HG03095 (cell line): ENCODE measurements around the gene TMEM116.
"Not testable (repeated sequence)": the region's sequence is repeated elsewhere in the genome, so short reads cannot be mapped to it uniquely, and the experiment has no call there.

Experiments
- ATAC-seq: cut with Tn5 transposase; IDR thresholded peaks from one replicate; pipeline ENCODE4 v1.9.1; 2021; ENCODE audit warnings: moderate library complexity; ENCODE audit not compliant: unreplicated experiment

The TMEM116 gene

GRCh38 chr12:112010415-112011344 lies 2.3 kb downstream of the TMEM116 start:
- no peak for ATAC-seq

DNA sequence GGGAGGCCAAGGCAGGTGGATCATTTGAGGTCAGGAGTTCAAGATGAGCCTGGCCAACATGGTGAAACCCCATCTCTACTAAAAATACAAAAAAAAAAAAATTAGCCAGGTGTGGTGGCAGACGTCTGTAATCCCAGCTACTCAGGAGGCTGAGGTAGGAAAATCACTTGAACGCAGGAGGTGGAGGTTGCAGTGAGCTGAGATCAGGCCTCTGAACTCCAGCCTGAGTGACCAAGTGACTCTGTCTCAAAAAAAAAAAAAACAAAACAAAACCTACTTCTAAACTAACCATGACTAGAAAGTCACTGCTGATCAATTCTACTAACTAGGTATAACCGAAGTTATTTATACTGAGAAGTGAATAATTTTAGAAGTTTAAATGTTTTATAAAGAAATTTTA lies 3.4 kb downstream of the TMEM116 start:
- not testable (repeated sequence) for ATAC-seq

DNA sequence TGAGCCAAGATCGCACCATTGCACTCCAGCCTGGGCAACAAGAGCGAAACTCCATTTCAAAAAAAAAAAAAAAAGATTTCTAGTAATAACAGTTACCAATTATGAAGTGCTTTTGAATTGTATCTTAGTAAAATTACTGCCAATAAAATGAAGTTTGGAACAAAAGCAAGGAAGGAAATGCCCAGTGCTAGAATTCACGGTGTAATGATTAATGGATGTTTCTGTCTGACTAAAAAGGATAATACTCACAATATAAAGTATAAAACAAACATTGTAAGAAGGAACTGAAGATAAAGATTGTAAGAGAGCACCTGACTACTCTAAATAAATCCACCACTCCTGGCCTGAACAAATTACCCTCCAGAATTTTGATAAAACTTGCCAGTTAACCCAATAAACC lies 4.0 kb downstream of the TMEM116 start:
- ATAC-seq = no peak

- ATAC-seq = no peak
These were observed 5.0 kb downstream of the TMEM116 start for GRCh38 chr12:112007945-112008344.

- no peak for ATAC-seq
These were observed 7.3 kb downstream of the TMEM116 start for GRCh38 chr12:112005419-112006395.

- ATAC-seq = no peak
These were observed 8.9 kb downstream of the TMEM116 start for GRCh38 chr12:112004041-112004440.

DNA sequence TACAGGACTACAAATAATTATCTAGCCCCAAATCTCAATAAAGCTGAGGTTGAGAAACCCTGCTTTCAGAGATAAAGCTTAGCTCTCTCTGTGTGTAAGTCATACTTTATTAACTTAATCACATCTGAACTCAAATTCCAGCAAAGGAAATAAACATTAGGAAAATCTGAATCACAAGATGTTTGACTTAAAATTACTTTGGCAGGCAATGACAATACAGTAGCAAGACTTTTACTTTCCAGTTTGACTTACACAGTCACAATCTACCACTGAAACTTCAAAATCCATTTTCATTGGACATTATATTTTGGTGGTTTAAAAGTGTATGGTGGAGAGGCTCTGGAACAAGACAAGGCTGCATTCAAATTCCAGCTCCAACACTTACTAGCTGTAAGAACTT lies 11.4 kb downstream of the TMEM116 start:
- ATAC-seq = no peak

- no peak for ATAC-seq
These were observed 12.1 kb downstream of the TMEM116 start for GRCh38 chr12:112000820-112001219.

DNA sequence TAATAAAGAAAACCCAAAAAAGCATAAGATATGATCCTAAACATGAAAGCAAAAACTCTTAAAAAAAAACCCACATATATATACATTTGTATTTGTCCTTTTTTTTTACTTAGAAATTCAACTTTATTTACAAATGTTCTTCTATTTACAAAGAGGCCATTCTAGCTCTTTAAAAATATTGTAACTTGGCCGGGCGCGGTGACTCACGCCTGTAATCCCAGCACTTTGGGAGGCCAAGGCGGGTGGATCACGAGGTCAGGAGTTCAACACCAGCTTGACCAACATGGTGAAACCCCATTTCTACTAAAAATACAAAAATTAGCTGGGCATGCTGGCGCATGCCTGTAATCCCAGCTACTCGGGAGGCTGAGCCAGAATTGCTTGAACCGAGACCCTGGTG lies 13.8 kb downstream of the TMEM116 start:
- not testable (repeated sequence) for ATAC-seq

DNA sequence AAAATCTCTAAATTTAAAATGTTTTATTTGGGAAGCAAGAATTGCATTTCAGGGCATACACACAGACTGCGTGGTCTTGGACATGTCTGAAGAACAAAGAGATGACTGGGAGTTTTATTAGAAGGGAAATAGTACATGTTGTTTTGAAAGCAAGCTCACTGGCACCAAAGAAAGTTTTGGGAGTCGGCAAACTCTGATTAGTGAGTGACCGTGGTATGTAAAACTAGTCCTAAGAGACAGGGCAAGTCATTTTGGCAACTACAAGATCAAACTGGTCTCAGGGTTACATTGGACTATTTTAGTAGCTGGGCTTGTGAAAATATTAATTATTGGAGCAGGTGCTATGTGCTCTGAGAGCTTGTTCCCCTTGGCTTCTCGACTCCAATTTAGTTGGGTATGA lies 14.9 kb downstream of the TMEM116 start:
- ATAC-seq = no peak

DNA sequence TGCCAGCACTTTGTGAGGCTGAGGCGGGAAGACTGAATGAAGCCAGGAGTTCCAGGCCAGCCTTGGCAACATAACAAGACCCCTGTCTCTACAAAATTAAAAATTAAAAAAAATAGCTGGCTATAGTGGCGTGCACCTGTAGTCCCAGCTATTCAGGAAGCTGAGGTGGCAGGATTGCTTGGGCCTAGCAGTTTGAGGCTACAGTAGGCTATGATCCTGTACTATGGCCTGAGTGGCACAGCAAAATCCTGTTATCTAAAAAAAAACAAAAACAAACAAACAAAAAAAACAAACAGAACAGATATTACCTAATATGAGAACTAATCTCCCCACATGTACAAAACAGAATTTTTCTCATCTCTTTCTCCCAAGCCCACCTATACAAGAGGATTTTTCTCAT lies 15.7 kb downstream of the TMEM116 start:
- ATAC-seq = no peak

GRCh38 chr12:111995782-111996480 lies 17.0 kb downstream of the TMEM116 start:
- no peak for ATAC-seq

DNA sequence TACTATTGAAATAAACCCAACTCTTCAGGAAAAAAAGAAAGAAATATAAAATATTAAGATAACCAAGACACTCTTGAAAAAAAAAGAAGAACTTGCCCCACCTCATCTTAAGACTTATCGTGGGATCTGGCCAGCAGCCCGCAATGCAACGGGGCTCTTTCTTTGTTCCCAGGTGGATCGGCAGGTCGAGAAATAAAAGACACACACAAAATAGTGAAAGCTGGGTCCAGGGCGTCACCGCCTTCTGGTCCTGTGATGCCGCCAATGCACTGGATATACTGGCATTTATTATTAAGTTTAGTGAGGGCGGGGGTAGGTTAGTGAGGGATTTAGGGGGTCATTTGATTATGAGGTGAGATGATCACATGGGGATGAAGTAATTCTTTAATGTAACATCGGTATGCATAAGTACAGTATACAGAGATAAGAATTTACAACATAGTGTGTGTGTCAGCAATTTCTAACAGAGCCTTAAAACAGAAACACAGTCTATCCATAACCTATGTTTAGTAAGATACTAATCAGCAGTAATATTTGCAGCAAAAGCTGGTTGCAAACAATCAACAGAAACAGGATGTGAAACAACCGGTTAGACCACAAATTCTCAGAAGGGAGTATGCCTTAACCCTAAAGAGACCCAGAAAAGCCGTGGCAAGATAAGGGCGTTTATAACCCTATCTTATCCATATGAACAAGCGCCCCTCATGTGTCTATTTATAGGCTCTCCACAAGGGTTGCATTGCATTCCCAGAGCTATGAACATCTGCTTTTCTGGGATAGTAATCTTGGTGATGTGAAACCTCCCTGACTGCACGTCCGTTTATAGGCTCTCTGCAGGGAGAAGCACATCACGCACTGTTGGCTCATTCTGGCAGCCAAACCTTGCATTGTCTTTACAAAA lies 18.5 kb downstream of the TMEM116 start:
- not testable (repeated sequence) for ATAC-seq

- ATAC-seq = no peak
These were observed 19.4 kb downstream of the TMEM116 start for GRCh38 chr12:111993292-111994150.

GRCh38 chr12:111992464-111992863 lies 20.5 kb downstream of the TMEM116 start:
- ATAC-seq = no peak

DNA sequence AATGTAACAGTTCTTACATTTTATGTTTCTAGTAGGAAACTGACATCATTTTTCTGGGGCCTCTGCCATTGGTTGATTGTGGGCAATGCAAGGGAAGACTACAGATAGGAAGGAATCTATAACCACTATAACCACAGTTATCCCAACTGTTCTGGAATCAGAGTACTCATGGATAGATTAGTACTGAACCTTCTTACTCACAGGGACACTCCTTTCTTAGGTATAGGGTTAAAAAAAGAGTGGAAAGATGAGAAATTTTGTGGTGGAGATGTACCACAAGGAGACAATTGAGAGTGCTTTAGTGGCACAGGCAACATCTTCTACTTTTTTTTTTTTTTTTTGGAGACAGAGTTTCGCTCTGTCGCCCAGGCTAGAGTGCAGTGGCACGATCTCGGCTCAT lies 21.0 kb downstream of the TMEM116 start:
- ATAC-seq = no peak

DNA sequence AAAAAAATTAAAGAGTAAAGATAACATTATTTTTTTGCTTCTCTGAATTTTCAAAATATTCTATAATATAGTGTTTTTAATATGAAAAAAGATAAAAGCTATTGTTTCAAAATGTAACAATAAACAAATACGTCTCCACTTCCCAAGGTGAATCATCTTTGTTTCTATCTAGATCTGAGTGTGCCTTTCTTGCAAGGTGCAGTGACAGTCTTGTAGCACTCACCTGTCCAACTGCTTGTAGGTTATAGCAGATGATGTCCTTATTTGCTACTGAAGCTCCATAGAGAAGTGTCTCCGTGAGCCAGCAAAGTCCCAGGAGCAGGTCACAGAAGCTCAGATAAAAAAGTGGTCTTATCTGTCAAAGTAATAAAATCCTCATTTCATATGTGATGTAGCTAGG lies 21.4 kb downstream of the TMEM116 start:
- ATAC-seq = no peak

GRCh38 chr12:111984820-111985219 lies 28.1 kb downstream of the TMEM116 start:
- no peak for ATAC-seq

DNA sequence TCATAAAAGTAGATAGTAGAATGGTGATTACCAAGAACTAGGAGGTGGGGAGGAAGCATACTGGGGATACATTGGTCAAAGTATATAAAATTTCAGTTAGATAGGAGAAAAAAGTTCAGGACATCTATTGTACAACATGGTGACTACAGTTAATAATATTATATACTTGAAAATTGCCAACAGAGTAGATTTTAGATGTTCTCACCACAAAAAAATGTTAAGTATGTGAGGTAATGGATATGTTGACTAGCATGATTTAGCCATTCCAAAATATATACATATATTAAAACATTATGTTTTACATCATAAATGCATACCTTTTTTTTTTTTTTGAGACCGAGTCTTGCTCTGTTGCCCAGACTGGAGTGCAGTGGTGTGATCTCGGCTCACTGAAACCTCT lies 31.0 kb downstream of the TMEM116 start:
- ATAC-seq = no peak
